Activated T-helper 9 cell treated with anti-CD3 and anti-CD28 coated beads, Interleukin-2, amount 50 U/mL, for 16 hours (primary cell): ENCODE results near the gene SEMA5B.

Experiments used
- DNase-seq: peaks from one replicate; pipeline ENCODE4 v3.0.0-alpha.2; 2020; ENCODE audit warnings: low read depth

SEMA5B gene

DNA sequence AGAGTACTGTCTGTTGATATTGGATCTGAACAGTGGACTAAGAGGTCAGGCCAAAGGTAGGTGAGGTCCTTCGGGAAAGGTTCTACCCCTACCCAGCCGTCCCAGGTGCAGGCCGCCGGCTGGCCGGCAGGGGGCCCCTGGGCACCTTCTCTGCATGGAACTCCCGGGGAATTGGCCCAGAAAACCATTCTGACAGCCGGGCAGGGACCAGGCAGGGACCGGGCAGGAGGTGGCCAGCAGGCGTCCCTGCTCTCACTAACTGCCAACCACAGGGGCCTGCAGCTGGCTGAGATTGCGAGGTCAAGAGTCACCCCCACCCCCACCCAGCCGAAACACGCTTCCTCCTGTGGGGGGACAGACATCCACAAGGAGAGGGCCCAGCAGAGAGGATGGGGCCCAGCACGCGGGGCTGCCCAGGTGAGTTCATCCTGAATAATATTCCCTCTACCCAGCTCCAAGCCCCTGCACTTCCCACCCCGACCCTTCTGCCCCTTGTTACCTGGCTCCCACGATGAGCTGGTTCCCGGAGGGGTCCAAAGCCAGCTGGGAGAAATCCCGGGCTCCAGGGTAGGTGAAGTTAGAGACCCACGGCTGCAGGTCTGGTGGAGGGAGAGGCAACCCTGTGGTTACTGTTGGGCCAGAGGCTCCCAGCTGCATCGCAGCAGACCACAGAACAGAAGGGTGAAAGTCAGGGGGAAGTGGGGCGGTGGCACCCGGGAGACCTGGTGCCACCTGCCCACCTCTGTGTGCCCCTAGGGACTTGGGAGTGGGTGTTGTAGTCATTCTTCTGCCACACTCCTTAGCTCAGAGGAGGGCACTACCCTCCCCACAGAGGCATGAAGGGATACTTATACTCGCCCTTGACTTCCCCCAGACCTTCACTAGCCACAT lies 84.4 kb downstream of the SEMA5B start:
- DNase-seq = no peak

- no peak for DNase-seq
Observed at GRCh38 chr3:122942239-122942638, 85.3 kb downstream of the SEMA5B start.

DNA sequence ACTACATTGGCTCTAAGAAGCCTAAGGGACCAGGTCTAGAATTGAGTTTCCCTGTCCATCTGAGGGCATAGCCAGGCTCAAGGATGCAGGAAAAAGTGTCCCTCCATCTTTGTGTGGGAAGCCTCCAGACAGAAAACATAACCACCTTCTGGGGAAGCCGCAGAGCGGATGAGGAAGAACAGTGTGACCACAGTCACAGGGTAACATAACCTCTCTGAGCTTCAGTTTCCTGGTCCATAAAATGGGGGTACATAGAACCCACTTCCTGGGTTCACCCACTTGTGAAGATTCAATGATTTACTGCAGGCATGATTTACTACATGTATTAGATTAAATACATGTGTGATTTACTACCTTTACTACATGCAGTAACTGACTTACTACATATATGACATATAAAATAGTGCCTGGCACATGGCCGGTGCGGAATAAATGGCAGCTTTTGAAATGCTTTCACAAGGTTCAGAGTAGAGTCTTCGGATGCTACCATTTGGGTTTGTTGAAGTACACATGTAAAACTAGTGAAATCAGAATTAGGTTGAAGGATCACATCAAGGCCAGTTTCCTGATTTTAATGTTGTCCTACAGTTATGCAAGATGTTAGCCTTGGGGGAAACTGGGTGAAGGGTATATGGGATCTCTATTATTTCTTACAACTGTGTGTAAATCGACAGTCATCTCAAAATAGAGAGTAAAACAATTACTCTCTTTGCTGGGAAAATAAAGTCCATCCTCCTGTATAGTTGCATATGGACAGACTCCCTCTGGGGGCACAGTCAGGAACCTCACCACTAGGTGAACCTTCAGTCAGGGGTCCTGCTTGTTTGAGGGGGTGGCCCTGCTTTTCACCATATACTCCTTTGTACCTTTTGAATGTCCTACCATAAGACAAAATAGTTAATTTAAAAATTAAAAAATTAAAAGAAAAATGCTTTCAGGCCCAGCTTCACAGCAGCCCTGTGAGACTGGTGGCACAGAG lies 86.0 kb downstream of the SEMA5B start:
- DNase-seq = no peak

GRCh38 chr3:122940628-122941086 lies 86.9 kb downstream of the SEMA5B start:
- no peak for DNase-seq

DNA sequence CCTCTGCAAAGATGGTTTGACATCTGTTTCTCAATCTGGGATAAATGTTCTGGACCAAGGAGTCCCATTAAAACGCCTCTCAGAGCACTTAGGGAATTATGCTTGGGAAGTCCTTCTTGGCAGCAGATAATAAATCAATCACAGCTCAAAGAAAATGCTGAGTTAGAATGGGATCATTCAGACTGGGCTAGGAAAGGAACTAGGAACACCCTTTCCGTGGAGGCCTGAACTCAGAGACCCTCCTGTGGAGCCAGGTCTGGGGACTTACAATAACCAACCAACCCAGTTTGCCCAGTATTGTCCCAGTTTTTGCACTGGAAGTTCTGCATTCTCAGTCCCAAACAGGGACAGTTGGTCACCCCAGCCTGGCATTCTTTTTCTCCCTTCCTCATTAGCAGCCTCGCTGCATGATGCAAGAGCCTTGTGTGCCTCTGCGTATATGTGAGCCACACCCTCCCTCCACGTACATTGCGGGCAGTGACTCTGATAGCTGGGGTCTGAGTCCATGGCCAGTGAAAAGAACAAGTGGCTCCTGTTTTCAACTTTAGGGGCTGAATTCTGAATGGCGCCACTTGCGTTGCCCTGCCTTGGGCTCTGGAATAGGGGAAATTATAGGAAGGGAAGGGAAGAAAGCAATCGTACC lies 88.7 kb downstream of the SEMA5B start:
- no peak for DNase-seq

DNA sequence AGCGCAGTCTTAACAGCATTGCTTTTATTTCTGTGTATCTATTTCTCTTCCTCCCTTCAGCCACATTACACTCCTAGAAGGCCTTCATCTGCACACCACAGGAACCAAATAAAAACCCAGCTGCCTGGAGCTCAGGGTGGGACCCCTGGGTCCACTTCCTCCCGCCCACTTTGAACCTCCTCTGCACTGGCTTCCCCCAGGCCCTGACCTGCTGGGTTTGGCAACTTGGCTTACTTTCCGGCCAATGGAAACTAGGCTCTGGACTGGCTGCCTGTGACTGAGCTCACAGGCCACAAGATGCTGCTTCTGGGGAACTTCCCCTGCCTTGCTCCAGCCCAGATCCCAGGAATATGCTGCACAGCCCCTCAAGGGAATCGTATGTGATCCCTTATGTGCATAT lies 89.8 kb downstream of the SEMA5B start:
- no peak for DNase-seq

- no peak for DNase-seq
Observed at GRCh38 chr3:122936986-122937385, 90.6 kb downstream of the SEMA5B start.

- no peak for DNase-seq
Observed at GRCh38 chr3:122936335-122936734, 91.2 kb downstream of the SEMA5B start.

DNA sequence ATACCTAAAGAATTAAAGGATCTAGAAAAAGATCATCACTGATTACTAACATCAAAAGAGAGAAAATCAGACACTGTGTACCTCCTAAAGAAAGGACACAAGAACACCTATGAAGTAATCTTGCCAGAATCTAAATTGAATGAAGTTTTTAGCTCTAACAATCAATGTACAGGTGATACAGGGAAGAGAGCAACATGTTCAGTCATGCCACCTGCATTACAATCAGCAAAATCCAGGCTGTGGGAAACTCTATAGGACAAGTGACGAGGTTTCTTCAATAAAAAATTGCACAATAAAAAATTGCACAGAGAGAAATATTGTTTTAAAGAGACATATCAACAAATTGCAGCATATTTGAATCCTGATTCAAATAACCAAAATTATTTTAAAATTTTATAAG lies 93.3 kb downstream of the SEMA5B start:
- no peak for DNase-seq

- DNase-seq = no peak
Observed at GRCh38 chr3:122932251-122932967, 95.2 kb downstream of the SEMA5B start.

GRCh38 chr3:122931636-122932035 lies 95.9 kb downstream of the SEMA5B start:
- no peak for DNase-seq

DNA sequence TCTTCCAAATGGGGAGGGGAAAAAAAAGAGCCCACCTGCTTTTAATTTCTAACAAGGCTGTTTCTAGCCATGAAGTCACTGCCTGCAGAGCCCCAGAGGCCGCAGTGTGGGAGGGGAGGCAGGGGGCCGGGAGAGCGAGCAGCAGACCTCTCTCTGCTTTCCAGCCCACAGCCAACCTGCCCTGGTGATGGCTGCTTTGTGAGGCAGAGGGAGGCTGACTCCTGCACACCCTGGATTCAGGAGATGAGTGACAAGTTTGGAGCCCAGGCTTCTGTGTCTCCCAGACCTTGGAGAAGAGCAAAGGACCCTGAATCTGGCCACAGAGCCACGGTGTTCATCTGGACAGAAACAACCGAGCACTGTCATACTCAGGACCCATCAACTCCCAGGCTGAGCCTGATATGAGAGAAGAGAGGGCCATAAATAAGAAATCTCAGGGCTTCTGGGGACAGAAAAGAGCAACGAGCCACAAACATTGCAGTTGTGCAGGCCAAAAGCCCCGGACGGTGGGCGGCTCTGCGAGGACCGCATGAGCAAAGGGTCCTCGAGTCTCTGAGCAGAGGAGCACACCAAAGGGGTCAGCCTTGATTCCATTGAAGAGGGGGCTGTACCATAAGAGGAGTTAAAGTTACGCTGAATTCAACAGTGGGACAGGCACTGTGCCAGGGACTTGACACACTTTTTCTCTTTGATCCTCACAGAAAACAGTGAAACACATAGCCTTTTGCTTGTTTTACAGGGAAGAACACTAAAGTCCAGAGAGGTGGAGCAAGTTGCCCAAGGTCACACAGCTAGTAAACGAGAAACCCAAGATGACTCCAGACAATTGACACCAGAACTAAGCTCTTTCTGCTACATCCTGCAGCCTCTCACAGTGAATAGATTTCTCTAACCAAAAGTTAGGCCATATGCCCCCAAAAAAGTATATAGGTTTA lies 97.2 kb downstream of the SEMA5B start:
- no peak for DNase-seq

DNA sequence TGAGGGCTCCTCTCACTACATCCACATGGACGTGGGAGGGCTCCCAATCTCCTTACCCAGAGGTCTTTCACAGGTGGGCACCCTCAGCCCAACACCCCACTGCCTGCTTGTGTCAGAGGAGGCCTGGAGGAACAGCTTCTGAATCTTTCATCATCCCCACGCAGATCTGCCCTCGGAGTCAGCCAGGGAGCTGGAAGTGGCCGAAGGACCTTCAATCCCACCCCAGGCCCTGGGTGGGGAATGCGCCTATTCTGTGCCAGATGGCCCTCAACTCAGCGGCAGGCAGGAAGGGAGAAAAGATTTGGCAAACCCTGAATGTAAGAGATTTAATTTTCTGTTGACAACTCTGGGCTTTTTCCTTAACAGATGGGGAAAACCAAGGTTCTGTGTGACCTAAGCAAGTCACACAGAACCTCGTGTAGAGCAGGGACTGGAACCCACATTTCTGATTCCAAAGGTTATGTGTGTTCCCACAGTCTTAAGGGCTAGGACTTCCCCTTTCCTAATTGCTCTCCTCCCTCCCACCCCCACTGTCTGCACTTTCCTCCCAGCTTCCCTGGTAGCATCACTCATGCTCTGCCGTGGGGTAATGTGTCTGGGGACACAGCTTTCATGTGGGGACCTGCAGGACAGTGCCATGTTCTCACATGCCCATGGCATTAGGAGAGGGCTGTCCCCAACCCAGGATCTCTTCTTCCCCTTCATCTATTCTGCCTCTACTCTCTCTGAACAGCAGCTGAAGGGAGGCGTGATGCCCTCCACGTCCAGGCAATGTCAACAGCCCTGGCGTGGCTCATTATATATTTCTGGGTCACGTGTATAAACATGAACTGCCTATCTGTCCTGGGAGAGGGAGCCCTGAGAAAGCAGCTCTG lies 98.1 kb downstream of the SEMA5B start:
- DNase-seq = no peak

GRCh38 chr3:122928396-122929187 lies 99.0 kb downstream of the SEMA5B start:
- DNase-seq = no peak

- no peak for DNase-seq
Observed at GRCh38 chr3:122927726-122928125, 99.8 kb downstream of the SEMA5B start.

DNA sequence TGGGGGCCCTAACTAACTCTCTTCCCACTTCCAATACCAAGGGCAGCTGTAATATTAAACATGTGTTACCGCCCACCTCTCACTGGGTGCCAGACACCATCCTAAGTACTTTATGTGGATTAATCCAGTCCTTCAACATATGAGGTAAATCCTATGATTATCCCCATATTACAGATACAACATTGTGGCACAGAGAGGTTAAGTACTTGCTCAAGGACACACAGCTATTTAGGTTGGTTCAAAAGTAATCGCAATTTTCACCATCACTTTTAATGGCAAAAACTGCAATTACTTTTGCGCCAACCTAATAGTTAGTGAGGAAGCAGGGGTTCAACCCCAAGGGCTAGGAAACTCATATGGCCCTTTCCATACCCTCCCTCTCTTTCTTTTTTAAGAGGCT lies 100.8 kb downstream of the SEMA5B start:
- no peak for DNase-seq

GRCh38 chr3:122926322-122926721 lies 101.2 kb downstream of the SEMA5B start:
- no peak for DNase-seq

DNA sequence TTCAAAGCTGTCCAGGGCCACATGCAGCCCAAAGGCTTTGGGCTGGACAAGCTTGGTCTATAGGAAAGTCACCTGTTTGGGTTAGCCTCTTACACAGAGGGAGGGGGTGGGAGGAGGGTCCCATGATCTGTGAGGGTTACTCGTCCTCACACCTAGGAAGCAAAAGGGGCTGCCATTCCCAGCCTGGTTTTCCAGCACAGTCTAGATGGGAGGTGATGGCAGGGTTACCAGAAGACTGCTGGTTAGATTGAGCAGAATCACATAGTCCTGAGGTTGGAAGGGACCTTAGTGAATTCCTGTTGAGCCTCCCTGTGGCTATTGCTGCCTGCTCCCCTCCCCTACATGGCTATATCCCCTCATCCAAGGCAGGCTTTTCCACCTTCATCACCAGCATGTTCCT lies 101.8 kb downstream of the SEMA5B start:
- no peak for DNase-seq

- DNase-seq = no peak
Observed at GRCh38 chr3:122924056-122924455, 103.5 kb downstream of the SEMA5B start.
